Measurements from ENCODE around the gene ST14. TPM values are rescaled to one million over a fixed set of nuclear protein-coding genes. Genes with fewer than 3 reads are reported as not detected.

ST14 gene
- total RNA-seq, 3 donors from 2014 or later (not counting 1 experiment from before 2014, with no cell fraction given) = 0.61 to 1.9 (median 1.0) TPM

- no peaks in the 10 kb centered on the region for H3K4me1 ChIP-seq (ENCODE audit: control insufficient read depth, insufficient read depth, low read length)
- TF ChIP-seq CTCF (IDR thresholded peaks at IDR 0.05) = no peak
- Mint-ChIP-seq H3K36me3 (peaks cover 10% of the 10 kb centered on the region), H3K27me3 (ENCODE audit: low read depth in 2 of 2) (no peaks in the 10 kb centered on the region), H3K27ac (no peak overlapping the region), H3K4me3 (no peak overlapping the region), H3K9me3 (no peaks in the 10 kb centered on the region), H3K4me1 (peaks cover 0 to 5% of the 10 kb centered on the region in 2 donors)
- DNase-seq (no peak), ATAC-seq (no peak)
- no peak overlapping the region for H3K4me3 ChIP-seq (ENCODE audit: low read length)
- no peaks in the 10 kb centered on the region for H3K27me3 ChIP-seq (ENCODE audit: control insufficient read depth, insufficient read depth, low read length)
- H3K27ac ChIP-seq (ENCODE audit: low read length) = no peak overlapping the region
- WGBS (ENCODE audit: insufficient coverage) = 94% methylated on average over 7 of the region's 7 CpGs
- no peaks in the 10 kb centered on the region for H3K9me3 ChIP-seq (ENCODE audit: control insufficient read depth, insufficient read depth, low read length)
- intact Hi-C loops (cut with micrococcal nuclease) = no loop called here
- peaks cover 27% of the 10 kb centered on the region for H3K36me3 ChIP-seq (ENCODE audit: control insufficient read depth, insufficient read depth, low read length)
Observed at GRCh38 chr11:130136107-130136506, 23.5 kb upstream of the ST14 start.

GRCh38 chr11:130137999-130138398, 21.6 kb upstream of the ST14 start:
- no peak for DNase-seq
- H3K9me3 Mint-ChIP-seq = no peaks in the 10 kb centered on the region
- no peaks in the 10 kb centered on the region for H3K27me3 Mint-ChIP-seq (ENCODE audit: low read depth in 2 of 2)
- H3K36me3 Mint-ChIP-seq = peaks cover 10% of the 10 kb centered on the region
- H3K27ac Mint-ChIP-seq = peak overlapping the region in 1 of 2 donors; percentile 45
- WGBS (ENCODE audit: insufficient coverage) = 83% methylated on average over 9 of the region's 9 CpGs
- ATAC-seq = no peak
- intact Hi-C loops (cut with micrococcal nuclease) = no loop called here
- Histone ChIP-seq H3K27me3 (ENCODE audit: control insufficient read depth, insufficient read depth, low read length) (no peaks in the 10 kb centered on the region), H3K27ac (ENCODE audit: low read length) (no peak overlapping the region), H3K4me3 (ENCODE audit: low read length) (no peak overlapping the region), H3K9me3 (ENCODE audit: control insufficient read depth, insufficient read depth, low read length) (no peaks in the 10 kb centered on the region), H3K4me1 (ENCODE audit: control insufficient read depth, insufficient read depth, low read length) (no peaks in the 10 kb centered on the region), H3K36me3 (ENCODE audit: control insufficient read depth, insufficient read depth, low read length) (peaks cover 29% of the 10 kb centered on the region)
- H3K4me3 Mint-ChIP-seq = no peak overlapping the region
- no peak for TF ChIP-seq CTCF (IDR thresholded peaks at IDR 0.05)
- H3K4me1 Mint-ChIP-seq = no peaks in the 10 kb centered on the region

GRCh38 chr11:130139401-130139800, 20.2 kb upstream of the ST14 start:
- H3K4me1 ChIP-seq (ENCODE audit: control insufficient read depth, insufficient read depth, low read length) = no peaks in the 10 kb centered on the region
- Mint-ChIP-seq H3K27me3 (ENCODE audit: low read depth in 2 of 2) (no peaks in the 10 kb centered on the region), H3K4me1 (no peaks in the 10 kb centered on the region), H3K4me3 (no peak overlapping the region), H3K27ac (no peak overlapping the region), H3K36me3 (no peaks in the 10 kb centered on the region), H3K9me3 (no peaks in the 10 kb centered on the region)
- TF ChIP-seq CTCF (IDR thresholded peaks at IDR 0.05) = no peak
- H3K36me3 ChIP-seq (ENCODE audit: control insufficient read depth, insufficient read depth, low read length) = peaks cover 23% of the 10 kb centered on the region
- no peak overlapping the region for H3K4me3 ChIP-seq (ENCODE audit: low read length)
- no peaks in the 10 kb centered on the region for H3K9me3 ChIP-seq (ENCODE audit: control insufficient read depth, insufficient read depth, low read length)
- intact Hi-C loops (cut with micrococcal nuclease) = no loop called here
- no peaks in the 10 kb centered on the region for H3K27me3 ChIP-seq (ENCODE audit: control insufficient read depth, insufficient read depth, low read length)
- ATAC-seq (no peak), DNase-seq (no peak)
- no peak overlapping the region for H3K27ac ChIP-seq (ENCODE audit: low read length)
- WGBS (ENCODE audit: insufficient coverage) = 94% methylated on average over 13 of the region's 13 CpGs

- Mint-ChIP-seq H3K27me3 (ENCODE audit: low read depth in 2 of 2) (no peaks in the 10 kb centered on the region), H3K9me3 (no peaks in the 10 kb centered on the region), H3K4me1 (peaks cover 9% of the 10 kb centered on the region in 2 donors), H3K4me3 (no peak overlapping the region), H3K27ac (no peak overlapping the region), H3K36me3 (no peaks in the 10 kb centered on the region)
- Histone ChIP-seq H3K9me3 (ENCODE audit: control insufficient read depth, insufficient read depth, low read length) (no peaks in the 10 kb centered on the region), H3K27ac (ENCODE audit: low read length) (no peak overlapping the region), H3K36me3 (ENCODE audit: control insufficient read depth, insufficient read depth, low read length) (peaks cover 29% of the 10 kb centered on the region), H3K4me1 (ENCODE audit: control insufficient read depth, insufficient read depth, low read length) (peaks cover 9% of the 10 kb centered on the region), H3K4me3 (ENCODE audit: low read length) (no peak overlapping the region), H3K27me3 (ENCODE audit: control insufficient read depth, insufficient read depth, low read length) (no peaks in the 10 kb centered on the region)
- ATAC-seq = no peak
- 96% methylated on average over 19 of the region's 19 CpGs for WGBS (ENCODE audit: insufficient coverage)
- intact Hi-C loops (cut with micrococcal nuclease) = no loop called here
- TF ChIP-seq CTCF (IDR thresholded peaks at IDR 0.05) = no peak
- DNase-seq = no peak
Observed at GRCh38 chr11:130141561-130142341, 17.8 kb upstream of the ST14 start.

All from natural killer cell (primary cell).